Embryonic facial prominence (tissue), 1 donor: ENCODE measurements around the gene NAV2.
A peak's percentile ranks its signal among the peaks of the same experiment; 100 is the strongest.
"Not testable (repeated sequence)": the region's sequence is repeated elsewhere in the genome, so short reads cannot be mapped to it uniquely, and the experiment has no call there.

ENCODE experiments used
- DNase-seq: peaks from one replicate; pipeline ENCODE4 v3.0.0-alpha.2; 2016; ENCODE audit errors: extremely low spot score

Gene NAV2

DNA sequence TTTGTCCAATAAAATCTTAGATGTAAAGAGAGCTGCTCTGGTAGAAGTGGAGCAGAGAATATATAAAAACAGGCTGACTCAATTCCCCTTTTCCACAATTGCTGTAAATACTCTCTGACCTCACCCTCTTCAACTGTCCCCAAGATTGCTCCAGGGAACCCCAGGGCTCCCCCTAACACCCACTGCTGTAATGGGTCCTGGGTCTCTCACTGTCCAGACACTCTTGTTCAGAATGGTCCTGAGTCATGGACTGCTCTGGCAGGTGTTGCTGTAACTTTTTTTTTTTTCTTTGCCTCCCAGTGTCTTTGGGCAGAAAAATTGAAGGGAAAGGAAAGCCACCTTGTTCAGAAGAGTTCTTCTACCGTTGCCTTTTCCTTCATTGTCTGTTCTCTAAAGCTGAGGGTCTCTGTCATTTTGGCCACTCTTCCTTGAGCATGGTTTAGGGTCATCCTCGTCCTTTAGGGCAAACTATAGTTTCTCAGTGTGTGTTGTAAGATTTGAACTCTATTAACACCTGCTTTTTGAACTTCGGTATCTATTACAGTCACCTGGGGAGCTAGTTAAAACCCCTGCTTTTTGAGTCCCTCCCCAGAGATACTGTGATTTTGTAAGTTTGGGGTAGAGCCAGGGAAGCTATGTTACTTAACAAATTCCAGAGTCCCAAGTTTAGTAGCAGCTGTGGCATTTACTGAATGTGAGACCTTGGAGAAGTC is 209.5 kb downstream of the NAV2 start:
- DNase-seq, result no peak

DNA sequence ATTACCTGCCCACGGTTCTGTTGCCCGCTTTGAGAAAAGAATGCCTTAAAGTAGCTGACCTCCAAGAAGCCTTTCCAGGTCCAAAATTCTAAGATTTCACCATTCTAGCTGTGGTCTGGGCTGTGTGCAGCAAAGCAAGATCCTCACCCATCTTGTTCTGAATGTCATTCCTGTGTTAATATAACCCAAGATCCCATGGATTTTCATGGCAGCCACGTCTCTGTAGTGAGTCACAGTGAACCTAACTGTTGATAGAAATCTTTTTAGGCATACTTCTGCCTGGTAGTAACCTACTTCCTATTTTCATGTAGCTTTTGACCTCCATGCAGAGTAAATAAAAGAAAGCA is 210.0 kb downstream of the NAV2 start:
- no peak for DNase-seq

DNA sequence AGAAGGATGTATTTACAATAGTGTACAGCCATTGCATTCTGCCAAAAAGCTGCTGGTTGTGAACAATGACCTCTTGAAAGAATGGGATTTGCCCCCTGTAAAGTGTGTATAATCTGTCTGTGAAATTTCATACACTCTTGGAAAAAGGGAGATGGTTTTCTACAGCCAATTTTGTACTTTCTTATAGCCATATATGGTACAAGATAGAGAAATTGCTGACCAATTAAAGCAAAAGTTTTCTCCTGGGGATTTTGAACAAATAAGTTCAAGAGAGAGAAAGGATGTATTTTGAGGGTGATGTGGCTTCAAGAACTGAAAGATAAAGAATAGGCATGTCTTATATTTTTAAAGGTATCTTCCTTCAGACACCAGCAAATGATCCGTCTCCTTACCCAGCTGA is 211.0 kb downstream of the NAV2 start:
- DNase-seq, result no peak

DNA sequence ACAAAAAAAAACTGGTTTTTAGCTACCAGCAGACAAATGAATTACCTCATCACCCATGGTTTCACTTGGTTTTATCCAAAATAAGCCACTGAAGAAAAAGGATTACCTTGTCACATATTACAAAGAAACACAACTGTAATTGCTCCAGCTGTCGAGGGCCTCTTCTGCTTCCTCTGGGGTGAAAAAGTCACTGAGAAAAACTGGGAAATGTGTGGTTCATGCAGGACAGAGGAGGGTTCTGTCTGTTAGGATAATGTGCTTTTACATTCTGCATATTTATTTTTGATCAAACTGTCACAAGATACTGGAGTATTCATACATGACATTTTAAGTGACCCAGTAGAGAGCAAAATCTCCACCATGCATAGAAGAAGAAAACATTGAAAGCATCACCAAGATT is 211.7 kb downstream of the NAV2 start:
- DNase-seq, result no peak

DNA sequence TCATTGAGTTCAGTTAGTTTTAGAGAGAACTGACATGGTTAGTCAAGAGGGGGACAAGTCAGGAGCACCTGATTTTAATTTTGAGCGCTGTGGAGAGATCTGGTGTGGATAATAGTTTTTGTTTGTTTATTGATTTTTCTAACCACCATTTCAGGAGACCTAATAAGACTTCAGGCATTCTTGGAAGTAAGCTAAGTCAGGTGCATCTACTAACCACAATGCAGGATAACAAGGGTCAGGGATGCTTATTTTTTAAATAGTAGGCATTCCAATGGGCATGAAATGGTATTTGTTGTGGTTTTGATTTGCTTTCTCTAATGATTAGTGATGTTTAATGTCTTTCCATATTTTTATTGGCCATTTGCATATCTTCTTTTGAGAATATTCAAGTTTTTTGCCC is 212.1 kb downstream of the NAV2 start:
- DNase-seq, result no peak

DNA sequence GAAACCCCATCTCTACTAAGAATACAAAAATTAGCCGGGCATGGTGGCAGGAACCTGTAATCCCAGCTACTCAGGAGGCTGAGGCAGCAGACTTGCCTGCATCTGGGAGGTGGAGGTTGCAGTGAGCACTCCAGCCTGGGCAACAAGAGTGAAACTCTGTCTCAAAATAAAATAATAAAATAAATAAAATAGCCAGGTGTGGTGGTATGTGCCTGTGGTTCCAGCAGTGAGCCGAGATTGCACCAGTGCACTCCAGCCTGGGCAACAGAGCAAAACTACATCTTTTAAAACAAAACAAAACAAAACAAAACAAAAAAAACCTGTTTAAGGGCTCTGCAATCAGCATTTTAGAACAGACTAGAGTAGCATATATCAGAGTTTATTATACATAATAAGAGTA is 214.8 kb downstream of the NAV2 start:
- not testable (repeated sequence) for DNase-seq

DNA sequence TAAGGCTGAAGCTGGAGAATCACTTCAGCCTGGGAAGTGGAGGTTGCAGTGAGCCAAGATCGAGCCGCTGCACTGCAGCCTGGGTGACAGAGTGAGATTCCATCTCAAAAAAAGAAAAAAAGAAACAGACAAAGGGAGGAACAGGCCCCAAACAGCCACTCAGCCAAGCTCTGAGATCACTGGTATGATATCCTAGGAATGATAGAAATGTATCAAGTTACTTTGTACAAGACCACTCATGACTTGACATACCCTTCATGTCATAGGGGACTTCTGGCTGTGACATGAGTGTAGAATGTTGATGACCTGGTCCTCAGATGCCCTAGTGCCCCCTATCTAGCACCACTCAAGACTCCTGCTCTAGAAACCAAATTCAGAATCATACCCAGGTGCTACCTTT is 216.5 kb downstream of the NAV2 start:
- DNase-seq, result no peak

DNA sequence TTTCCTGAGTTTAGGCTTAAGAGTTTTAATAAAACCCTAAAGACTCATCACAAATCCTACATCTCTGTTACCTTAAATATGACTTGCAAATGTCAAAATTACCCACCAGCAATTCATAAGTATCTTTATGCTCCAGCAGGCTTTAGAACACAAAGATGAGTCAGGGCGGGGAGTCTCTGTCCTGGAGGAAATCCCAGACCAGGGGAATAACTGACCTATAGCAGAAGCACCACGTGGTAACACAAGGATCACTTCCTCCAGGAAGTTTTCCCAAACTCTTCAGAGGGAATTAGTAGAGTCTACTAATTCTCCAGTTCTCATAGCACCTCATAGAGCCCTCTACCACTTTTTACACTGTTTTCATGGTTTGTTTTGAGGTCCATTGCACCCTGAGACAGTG is 217.0 kb downstream of the NAV2 start:
- DNase-seq, result no peak

DNA sequence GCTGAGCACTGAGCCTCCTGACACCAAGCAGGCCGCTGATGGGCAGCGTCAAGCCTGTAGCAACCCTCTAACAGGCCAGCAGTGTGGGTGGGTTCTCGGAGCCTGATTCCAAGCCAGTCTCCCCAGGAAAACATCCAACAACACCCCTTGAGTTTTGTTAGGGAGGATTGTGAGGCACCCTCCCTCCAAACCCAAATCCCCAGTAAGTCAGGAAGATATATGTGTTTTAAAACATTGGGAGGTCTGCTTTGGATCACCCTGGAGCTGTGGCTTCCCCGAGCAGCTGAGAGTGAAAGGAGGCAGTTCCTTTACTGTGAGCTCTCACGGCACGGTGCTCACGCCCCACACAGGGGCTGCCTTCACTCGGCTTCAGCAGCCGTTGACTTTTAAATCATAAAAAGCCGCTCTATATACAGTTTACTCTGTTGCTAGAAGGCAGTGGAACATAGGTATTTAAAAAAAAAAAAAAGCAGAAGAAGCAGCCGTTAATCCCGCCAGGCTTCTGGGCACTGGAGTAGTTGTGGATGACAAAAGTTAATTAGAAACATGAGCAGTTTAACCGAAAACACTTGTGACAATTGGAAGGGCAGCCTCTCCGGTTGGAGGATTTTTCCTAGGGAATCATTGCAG is 218.6 kb downstream of the NAV2 start:
- peak; percentile 30 for DNase-seq

DNA sequence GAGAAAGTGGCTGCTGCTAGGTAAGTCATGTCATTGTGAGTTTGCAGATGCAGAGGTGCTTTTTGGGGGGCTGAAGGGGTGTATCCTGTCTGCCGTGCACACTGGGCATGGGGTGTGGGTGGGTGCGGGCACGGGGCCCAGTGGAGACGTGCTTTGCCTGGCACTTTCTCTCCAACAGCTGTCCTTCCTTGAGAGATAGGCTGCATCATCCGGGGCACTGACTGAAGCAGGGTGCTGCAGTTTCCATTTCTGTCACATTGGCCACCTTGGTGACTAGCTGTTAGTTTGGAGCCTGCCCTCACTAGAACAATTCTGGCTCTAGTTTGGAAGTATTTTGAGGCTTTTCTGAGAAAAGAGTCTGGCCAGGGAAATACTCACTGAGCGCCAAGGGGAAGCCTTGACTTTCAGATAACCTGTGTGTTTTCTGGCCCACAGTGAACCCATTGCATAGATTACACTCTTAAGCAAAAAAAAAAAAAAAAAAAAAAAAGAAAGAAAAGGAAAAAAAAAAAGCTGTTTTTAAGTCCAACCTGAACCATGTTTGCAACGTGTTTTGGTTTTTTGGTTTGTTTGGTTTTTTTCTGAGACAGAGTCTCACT is 219.2 kb downstream of the NAV2 start:
- DNase-seq, result no peak

DNA sequence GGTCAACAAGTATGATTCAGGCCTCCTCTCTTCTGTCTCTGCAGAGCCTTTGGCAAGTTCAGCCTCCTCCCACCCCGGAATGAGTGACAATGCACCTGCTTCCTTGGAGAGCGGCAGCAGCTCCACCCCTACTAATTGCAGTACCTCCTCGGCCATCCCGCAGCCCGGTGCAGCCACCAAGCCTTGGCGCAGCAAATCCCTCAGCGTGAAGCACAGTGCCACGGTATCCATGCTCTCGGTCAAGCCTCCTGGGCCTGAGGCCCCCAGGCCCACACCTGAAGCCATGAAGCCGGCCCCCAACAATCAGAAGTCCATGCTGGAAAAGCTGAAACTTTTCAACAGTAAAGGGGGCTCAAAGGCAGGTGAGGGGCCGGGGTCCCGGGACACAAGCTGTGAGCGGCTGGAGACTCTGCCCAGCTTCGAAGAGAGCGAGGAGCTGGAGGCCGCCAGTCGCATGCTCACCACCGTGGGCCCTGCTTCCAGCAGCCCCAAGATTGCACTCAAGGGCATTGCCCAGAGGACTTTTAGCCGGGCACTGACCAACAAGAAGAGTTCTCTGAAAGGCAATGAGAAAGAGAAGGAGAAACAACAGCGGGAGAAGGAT is 220.6 kb downstream of the NAV2 start:
- DNase-seq, result no peak

DNA sequence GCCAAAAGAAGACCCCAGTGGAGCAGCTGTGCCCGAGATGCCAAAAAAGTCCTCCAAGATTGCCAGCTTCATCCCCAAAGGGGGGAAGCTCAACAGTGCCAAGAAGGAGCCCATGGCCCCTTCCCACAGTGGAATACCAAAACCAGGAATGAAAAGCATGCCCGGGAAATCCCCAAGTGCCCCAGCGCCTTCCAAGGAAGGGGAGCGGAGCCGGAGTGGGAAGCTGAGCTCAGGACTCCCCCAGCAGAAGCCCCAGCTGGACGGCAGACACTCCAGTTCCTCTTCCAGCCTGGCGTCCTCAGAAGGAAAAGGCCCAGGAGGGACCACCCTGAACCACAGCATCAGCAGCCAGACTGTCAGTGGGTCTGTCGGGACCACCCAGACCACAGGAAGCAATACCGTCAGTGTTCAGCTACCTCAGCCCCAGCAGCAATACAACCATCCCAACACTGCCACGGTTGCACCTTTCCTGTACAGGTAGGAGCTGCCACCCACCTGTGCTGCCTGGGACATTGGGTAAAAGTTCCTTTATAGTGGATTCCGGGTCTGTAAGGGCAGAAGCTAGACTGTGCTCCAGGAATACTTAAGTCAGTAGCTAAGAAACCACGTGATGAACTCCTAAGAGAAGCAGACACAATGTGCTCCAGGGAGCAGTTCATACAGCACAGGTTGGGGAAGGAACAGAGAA is 221.3 kb downstream of the NAV2 start:
- no peak for DNase-seq

DNA sequence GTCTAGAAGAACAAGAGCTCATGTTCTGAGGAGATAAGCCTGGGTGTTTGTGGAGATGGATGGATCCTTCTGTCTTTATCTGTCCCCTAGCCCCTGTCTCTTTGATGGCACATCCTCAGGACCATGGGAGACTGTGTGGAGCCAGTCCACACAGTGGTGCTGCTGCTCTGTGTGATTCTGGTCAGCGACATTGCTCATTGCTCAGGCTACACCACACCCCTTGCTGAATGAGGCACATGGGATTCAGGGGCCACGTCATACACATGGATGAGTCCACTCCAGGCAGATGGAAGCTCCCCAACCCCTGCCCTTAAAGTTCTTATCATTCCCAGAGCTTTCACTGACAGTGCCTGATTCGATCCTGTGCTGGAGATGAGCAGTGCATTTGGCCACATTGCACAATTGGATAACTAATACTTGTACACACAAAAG is 222.2 kb downstream of the NAV2 start:
- DNase-seq, result no peak

DNA sequence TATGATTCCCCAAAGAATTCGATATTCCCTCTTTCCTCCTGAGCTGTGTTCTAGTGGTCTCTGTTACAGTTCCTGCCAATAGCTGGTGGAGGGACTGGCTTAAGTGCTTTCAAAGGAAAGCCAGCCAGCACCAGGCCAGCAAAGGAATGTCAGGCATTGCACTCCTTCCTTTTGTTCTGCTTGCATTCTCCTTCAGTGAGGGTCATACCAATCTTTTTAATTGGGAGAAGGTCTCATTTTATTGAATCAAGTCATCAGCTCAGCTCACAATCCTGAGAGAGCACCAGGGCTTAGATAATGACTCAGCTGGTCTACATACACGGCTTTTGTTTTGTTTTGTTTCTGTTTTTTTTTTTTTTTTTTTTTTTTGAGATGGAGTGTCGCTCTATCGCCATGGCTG is 222.9 kb downstream of the NAV2 start:
- no peak for DNase-seq

DNA sequence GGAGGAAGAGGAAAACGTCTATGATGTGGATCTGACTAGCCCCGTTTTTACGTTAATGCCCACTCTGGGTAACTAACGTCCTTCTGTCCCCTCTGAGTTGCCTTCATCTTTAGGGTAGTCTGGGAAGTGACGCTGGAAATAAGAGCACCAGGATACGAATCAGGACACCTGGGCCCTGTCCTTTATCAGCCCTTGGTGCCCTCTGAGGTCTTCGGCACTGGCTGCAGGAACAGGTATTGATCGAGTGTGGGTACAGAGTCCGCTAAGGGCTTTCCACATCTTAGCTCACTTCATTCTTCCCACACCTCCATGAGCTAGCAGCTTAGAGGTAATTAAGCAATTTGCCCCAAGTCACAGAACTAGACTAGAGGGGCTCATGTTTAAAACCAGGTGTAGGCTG is 223.8 kb downstream of the NAV2 start:
- no peak for DNase-seq

DNA sequence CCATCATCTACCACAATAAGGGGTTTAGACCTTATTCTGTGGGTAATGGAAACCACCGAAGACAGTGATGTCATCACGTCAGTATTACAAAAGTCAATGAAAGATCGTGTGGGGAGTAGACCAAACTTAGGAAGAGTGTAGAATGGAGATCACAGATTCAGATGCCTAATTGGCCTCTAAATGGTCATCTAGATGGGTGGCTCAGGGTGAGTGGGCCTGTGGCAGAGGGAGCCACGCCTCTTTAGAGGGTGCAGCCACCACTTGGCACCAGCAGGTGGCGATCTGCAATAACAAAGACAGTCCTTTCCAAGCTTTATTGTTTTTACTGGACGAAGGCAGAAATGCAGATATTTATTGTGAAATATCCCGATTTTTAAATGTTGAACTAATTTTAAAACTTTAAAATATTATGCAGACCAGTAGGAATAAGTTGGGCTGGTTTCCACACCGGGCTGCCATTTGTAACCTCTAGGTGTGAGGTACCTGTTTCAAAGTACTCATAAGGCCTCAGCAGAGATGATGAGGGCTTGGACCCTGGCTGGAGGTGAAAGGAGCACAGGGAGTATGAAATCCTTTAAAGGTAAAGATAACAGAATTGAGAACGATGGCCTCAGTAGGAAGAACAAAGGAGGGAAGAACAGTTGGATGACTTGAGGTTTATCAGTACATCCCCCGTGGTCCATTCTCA is 225.7 kb downstream of the NAV2 start:
- no peak for DNase-seq

DNA sequence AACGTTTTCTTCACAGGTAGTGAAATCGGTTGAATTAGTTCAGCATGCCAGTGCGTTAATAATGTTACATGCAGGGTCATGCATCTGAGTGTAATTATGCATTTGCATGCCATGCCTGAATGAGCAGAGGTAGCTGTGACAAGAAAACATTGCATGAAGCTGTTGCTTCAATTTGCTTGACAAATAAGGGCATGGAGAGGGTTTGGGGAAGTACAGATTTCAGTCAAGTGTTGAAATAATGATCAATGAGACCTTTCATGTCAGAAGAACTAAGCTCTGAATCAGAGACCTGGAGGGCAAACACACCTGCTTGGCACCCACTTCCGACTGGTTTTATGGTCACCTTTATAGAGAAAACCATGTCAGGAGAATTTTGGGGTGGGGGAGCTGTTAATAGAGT is 226.2 kb downstream of the NAV2 start:
- no peak for DNase-seq

DNA sequence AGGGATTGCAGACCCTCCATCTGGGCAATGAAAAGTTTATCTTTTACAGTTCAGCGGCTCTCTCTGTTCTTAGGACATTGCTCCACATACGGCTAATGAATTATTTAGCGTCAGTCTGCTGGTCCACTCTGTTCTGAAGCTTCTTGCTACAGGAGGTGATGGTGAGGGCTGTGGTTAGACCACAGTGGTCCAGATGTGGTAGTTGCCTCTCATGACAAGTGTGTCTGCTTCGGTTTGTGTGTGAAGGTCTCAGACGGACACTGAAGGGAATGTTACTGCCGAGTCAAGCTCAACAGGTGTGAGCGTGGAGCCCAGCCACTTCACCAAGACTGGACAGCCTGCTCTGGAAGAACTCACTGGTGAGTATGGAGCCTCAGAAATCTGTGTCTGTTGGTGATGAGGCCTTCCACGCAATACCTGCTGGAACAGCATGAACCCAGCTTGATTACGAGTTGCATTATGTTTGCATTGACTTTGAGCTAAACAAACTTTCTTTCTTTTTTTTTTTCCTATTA is 226.8 kb downstream of the NAV2 start:
- DNase-seq, result no peak

DNA sequence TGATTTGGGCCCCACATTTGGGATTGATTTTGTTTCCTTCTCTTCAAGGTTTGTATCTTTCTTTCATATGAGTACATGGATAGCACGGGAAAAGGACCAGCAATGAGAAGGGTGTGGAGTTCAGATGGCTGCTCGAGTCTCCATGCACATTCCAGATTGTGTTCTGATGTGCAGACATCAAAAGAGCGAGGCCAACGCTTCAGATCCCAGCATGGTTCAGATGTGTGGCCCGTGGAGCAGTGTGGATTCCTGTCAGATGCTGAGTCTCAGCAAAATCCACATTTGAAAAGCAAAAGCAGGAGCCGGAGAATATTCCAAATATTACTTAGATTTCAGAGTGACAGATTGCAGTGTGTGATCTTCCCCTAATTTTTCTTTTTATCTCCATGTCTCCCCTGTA is 228.2 kb downstream of the NAV2 start:
- no peak for DNase-seq

DNA sequence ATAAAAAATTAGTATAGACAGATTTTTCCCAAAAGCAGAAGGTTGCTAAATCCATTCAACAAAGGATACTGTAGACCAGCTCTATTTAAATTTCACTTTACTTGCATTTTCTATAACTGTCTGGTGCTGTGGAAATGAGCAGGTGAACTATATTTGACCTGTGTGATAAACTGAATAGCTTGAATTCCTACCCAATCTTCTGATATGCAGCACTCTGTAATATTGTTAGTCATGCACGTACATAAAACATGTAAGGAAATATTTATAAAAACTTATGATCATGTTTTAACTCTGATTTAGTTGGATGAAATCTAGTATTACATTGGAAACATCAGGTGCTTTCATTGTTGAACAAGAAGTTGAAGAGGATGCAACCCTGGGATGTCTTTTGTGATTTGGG is 234.0 kb downstream of the NAV2 start:
- no peak for DNase-seq

DNA sequence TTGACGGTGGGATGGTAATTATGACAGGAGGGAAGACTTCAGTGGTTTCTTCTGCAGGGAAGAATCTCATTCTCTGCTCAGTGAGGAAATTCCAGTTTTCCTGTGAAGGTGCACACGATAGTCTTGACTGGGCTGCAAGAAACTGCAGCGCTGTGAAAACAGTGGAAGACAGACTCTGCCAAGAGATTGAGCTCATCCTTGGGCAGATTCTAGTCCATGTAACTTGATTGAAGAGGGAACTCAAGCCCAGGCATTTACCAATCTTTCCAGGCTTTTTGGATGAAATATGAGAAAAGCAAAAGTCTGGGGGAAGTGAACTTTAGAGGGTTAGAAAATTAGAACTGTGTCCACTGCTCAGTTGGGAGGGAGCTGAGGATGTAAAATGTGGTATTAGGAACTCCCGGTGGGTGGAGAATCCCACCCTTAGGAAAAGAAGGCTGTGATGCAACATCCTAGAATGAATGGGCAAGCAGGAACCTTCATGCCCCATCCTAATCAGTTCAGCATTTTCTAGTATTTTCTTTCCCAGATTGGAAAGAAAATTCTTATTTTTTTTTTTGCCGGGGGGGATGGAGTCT is 235.0 kb downstream of the NAV2 start:
- no peak for DNase-seq
